GM23338 (cell line): ENCODE data around the gene TBPL2. TPM values are rescaled to one million over a fixed set of nuclear protein-coding genes. Genes with fewer than 3 reads are reported as not detected.
A peak's percentile ranks its signal among the peaks of the same experiment; 100 is the strongest.

Experiments used
- ATAC-seq: fragments of 200-7000 bp; cut with Tn5 transposase; 3 replicates; pipeline ENCODE4 v1.9.1; 2020
- DNase-seq: peaks from one replicate; pipeline ENCODE4 v3.0.0-alpha.2; 2015; ENCODE audit warnings: low spot score
- H2AFZ ChIP-seq: fragments of 200-600 bp; sonication (generic); 2 replicates; pipeline ENCODE4 v1.8.0; 2016; ENCODE audit warnings: antibody characterized with exemption, mild to moderate bottlenecking, moderate library complexity
- H3F3A ChIP-seq: fragments of 200-600 bp; sonication (generic); replicated peaks from 2 replicates; pipeline ENCODE4 v1.8.0; 2017; ENCODE audit warnings: antibody characterized with exemption, mixed run types, low read depth
- H3K27ac ChIP-seq: fragments of 200-600 bp; sonication (generic); 2 replicates; pipeline ENCODE4 v1.6.1; 2016; ENCODE audit warnings: low read depth
- H3K27me3 ChIP-seq: fragments of 200-600 bp; sonication (generic); 2 replicates; pipeline ENCODE4 v1.8.0; 2016; ENCODE audit warnings: mild to moderate bottlenecking, mixed run types, moderate library complexity; ENCODE audit not compliant: insufficient read depth
- H3K36me3 ChIP-seq: fragments of 200-600 bp; sonication (generic); 2 replicates; pipeline ENCODE4 v1.8.0; 2016; ENCODE audit warnings: mild to moderate bottlenecking; ENCODE audit not compliant: insufficient read depth
- H3K4me1 ChIP-seq: fragments of 200-600 bp; sonication (generic); 2 replicates; pipeline ENCODE4 v1.8.0; 2016; ENCODE audit warnings: mild to moderate bottlenecking, moderate library complexity; ENCODE audit not compliant: insufficient read depth
- H3K4me2 ChIP-seq: fragments of 200-600 bp; sonication (generic); 2 replicates; pipeline ENCODE4 v1.7.1; 2017; ENCODE audit warnings: mixed run types
- H3K4me3 ChIP-seq: fragments of 200-600 bp; sonication (generic); 2 replicates; pipeline ENCODE4 v1.6.1; 2016; ENCODE audit warnings: mixed run types
- H3K79me2 ChIP-seq: fragments of 200-600 bp; sonication (generic); replicated peaks from 2 replicates; pipeline ENCODE4 v1.8.0; 2017; ENCODE audit warnings: mild to moderate bottlenecking; ENCODE audit not compliant: insufficient read depth
- H3K9me2 ChIP-seq: fragments of 200-600 bp; sonication (generic); 2 replicates; pipeline ENCODE4 v1.8.0; 2017; ENCODE audit not compliant: insufficient read depth
- H4K20me1 ChIP-seq: fragments of 200-600 bp; sonication (generic); replicated peaks from 2 replicates; pipeline ENCODE4 v1.8.0; 2017; ENCODE audit warnings: mild to moderate bottlenecking; ENCODE audit not compliant: insufficient read depth
- H3K27ac Mint-ChIP-seq: 2 replicates; pipeline ENCODE4 v1.8.0; 2020; ENCODE audit warnings: inconsistent platforms, mild to moderate bottlenecking, moderate library complexity, mixed read lengths
- H3K27me3 Mint-ChIP-seq: 3 replicates; pipeline ENCODE4 v1.8.0; 2022; ENCODE audit warnings: low read depth, mild to moderate bottlenecking, moderate library complexity, mixed read lengths, inconsistent platforms; ENCODE audit not compliant: insufficient read depth, poor library complexity
- H3K36me3 Mint-ChIP-seq: 3 replicates; pipeline ENCODE4 v1.8.0; 2021; ENCODE audit warnings: low read depth, mild to moderate bottlenecking, inconsistent platforms, moderate library complexity, mixed read lengths
- H3K4me1 Mint-ChIP-seq: 3 replicates; pipeline ENCODE4 v1.8.0; 2020; ENCODE audit warnings: mild to moderate bottlenecking, inconsistent platforms, mixed read lengths
- H3K4me3 Mint-ChIP-seq: 3 replicates; pipeline ENCODE4 v1.8.0; 2021; ENCODE audit warnings: moderate library complexity, mild to moderate bottlenecking, inconsistent platforms, mixed read lengths
- H3K9me3 Mint-ChIP-seq: 3 replicates; pipeline ENCODE4 v1.8.0; 2020; ENCODE audit warnings: moderate library complexity, mild to moderate bottlenecking, inconsistent platforms, mixed read lengths
- STAT1 ChIP-seq: IDR thresholded peaks from one replicate; pipeline ENCODE4 v1.6.1; 2016; ENCODE audit warnings: antibody characterized with exemption; ENCODE audit not compliant: unreplicated experiment
- ZNF114 ChIP-seq: fragments of 250-450 bp; sonication (Bioruptor Pico); IDR thresholded peaks from 2 replicates; pipeline ENCODE4 v1.5.0; 2020; ENCODE audit warnings: mild to moderate bottlenecking, moderate library complexity
- ZNF331 ChIP-seq: fragments of 250-450 bp; sonication (Bioruptor Pico); IDR thresholded peaks from 2 replicates; pipeline ENCODE4 v1.5.0; 2020; ENCODE audit warnings: low read depth, mild to moderate bottlenecking, moderate library complexity
- polyA plus RNA-seq: library from polyadenylated mRNA; unstranded; fragments of >200 nt; fragmentation: Nextera tagmentation; extraction: Ambion mirVana; gene quantifications from 2 replicates; pipeline ENCODE4 v1.2.1, GENCODE V29; 2016
- total RNA-seq: library from RNA; depleted of rRNA; stranded (reverse); fragments of >200 nt; shearing (Covaris generic); gene quantifications from 2 replicates; pipeline ENCODE4 v1.2.3, GENCODE V29; 2014
- TF ChIP-seq, protein P1 (sequence below): fragments of 250-450 bp; sonication (Bioruptor Pico); IDR thresholded peaks from 2 replicates; pipeline ENCODE4 v1.5.0; 2020; ENCODE audit warnings: mild to moderate bottlenecking, moderate library complexity

The TBPL2 gene
- total and polyA plus RNA-seq, 2 experiments from 2014 or later: 0.24 TPM; not detected in 1

DNA sequence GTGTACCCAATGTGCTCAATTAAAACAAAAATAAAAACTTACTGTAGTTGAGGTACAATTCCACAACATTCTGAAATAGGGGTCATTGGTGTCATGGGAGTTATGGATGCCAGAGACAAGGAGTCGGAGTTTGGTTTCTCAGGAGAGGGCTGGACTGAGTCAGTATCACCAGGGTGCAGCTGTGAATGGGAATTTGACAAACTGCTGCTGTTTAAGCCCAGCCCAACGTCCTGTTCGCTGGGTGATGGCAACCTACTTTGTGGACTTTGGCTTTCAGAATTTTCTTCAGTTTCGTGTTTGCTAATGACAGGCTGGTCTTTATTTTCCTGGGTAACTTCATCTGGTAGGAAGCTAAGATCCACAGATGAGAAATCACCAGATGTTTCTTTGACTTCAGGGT is 3.9 kb downstream of the TBPL2 start:
- TF ChIP-seq STAT1 (no peak), ZNF331 (no peak)
- TF ChIP-seq, protein P1, sequence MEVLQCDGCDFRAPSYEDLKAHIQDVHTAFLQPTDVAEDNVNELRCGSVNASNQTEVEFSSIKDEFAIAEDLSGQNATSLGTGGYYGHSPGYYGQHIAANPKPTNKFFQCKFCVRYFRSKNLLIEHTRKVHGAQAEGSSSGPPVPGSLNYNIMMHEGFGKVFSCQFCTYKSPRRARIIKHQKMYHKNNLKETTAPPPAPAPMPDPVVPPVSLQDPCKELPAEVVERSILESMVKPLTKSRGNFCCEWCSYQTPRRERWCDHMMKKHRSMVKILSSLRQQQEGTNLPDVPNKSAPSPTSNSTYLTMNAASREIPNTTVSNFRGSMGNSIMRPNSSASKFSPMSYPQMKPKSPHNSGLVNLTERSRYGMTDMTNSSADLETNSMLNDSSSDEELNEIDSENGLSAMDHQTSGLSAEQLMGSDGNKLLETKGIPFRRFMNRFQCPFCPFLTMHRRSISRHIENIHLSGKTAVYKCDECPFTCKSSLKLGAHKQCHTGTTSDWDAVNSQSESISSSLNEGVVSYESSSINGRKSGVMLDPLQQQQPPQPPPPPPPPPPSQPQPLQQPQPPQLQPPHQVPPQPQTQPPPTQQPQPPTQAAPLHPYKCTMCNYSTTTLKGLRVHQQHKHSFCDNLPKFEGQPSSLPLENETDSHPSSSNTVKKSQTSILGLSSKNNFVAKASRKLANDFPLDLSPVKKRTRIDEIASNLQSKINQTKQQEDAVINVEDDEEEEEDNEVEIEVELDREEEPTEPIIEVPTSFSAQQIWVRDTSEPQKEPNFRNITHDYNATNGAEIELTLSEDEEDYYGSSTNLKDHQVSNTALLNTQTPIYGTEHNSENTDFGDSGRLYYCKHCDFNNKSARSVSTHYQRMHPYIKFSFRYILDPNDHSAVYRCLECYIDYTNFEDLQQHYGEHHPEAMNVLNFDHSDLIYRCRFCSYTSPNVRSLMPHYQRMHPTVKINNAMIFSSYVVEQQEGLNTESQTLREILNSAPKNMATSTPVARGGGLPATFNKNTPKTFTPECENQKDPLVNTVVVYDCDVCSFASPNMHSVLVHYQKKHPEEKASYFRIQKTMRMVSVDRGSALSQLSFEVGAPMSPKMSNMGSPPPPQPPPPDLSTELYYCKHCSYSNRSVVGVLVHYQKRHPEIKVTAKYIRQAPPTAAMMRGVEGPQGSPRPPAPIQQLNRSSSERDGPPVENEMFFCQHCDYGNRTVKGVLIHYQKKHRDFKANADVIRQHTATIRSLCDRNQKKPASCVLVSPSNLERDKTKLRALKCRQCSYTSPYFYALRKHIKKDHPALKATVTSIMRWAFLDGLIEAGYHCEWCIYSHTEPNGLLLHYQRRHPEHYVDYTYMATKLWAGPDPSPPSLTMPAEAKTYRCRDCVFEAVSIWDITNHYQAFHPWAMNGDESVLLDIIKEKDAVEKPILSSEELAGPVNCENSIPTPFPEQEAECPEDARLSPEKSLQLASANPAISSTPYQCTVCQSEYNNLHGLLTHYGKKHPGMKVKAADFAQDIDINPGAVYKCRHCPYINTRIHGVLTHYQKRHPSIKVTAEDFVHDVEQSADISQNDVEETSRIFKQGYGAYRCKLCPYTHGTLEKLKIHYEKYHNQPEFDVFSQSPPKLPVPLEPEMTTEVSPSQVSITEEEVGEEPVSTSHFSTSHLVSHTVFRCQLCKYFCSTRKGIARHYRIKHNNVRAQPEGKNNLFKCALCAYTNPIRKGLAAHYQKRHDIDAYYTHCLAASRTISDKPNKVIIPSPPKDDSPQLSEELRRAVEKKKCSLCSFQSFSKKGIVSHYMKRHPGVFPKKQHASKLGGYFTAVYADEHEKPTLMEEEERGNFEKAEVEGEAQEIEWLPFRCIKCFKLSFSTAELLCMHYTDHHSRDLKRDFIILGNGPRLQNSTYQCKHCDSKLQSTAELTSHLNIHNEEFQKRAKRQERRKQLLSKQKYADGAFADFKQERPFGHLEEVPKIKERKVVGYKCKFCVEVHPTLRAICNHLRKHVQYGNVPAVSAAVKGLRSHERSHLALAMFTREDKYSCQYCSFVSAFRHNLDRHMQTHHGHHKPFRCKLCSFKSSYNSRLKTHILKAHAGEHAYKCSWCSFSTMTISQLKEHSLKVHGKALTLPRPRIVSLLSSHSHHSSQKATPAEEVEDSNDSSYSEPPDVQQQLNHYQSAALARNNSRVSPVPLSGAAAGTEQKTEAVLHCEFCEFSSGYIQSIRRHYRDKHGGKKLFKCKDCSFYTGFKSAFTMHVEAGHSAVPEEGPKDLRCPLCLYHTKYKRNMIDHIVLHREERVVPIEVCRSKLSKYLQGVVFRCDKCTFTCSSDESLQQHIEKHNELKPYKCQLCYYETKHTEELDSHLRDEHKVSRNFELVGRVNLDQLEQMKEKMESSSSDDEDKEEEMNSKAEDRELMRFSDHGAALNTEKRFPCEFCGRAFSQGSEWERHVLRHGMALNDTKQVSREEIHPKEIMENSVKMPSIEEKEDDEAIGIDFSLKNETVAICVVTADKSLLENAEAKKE (CRISPR knock-in tag): no peak

DNA sequence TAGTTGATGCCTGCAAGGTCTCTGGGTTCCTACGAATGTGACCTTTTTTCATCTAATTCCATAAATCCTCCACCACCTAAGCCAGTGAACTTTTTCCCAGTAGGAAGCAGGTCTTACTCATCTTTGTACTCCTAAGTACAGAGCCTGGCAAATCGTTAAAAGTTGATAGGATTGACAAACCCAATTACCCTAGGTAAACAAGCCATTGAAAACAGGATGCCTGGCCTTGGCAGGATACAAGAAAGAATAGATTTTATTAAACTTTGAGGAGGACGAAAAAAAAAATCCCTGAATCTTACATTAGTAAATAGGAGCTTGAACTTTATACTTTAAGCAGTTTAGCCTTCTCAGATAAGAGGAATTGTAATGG is 5.6 kb downstream of the TBPL2 start:
- ATAC-seq: no peak
- TF ChIP-seq ZNF114 (CRISPR knock-in tag): no peak
- TF ChIP-seq, protein P1 (CRISPR knock-in tag): no peak

More for the DNA sequence above, 3.9 kb downstream of the TBPL2 start:
- Histone ChIP-seq H4K20me1 (no peaks in the 10 kb centered on the region), H3K4me1 (peaks cover 7% of the 10 kb centered on the region; the same call in 1 of the 2 replicates), H3K4me2 (no peak overlapping the region), H3K36me3 (no peaks in the 10 kb centered on the region), H3K9me2 (no peaks in the 10 kb centered on the region), H3K79me2 (no peaks in the 10 kb centered on the region), H3F3A (no peaks in the 10 kb centered on the region), H3K4me3 (no peak overlapping the region), H2AFZ (peak overlapping the region; percentile 38; the same call in 1 of the 2 replicates), H3K27me3 (no peaks in the 10 kb centered on the region), H3K27ac (no peak overlapping the region)
- Mint-ChIP-seq H3K27me3 (no peaks in the 10 kb centered on the region), H3K36me3 (no peaks in the 10 kb centered on the region), H3K27ac (no peak overlapping the region; the same call in 1 of the 2 replicates), H3K4me1 (peaks cover 9% of the 10 kb centered on the region; the same call in 2 of the 3 replicates), H3K9me3 (no peaks in the 10 kb centered on the region), H3K4me3 (no peak overlapping the region)
- DNase-seq (no peak), ATAC-seq (no peak)

More for the DNA sequence above, 5.6 kb downstream of the TBPL2 start:
- no peak overlapping the region for H3K4me3 ChIP-seq
- DNase-seq: no peak
- H3K27me3 ChIP-seq: no peaks in the 10 kb centered on the region
- H3K27ac ChIP-seq: no peak overlapping the region
- no peaks in the 10 kb centered on the region for H4K20me1 ChIP-seq
- H2AFZ ChIP-seq: peak overlapping the region; percentile 9; the same call in 1 of the 2 replicates
- Mint-ChIP-seq H3K4me1 (peaks cover 11% of the 10 kb centered on the region; the same call in 2 of the 3 replicates), H3K27me3 (no peaks in the 10 kb centered on the region), H3K36me3 (no peaks in the 10 kb centered on the region), H3K27ac (peak overlapping the region; percentile 36; the same call in 1 of the 2 replicates), H3K4me3 (no peak overlapping the region), H3K9me3 (no peaks in the 10 kb centered on the region)
- H3K9me2 ChIP-seq: no peaks in the 10 kb centered on the region
- H3F3A ChIP-seq: no peaks in the 10 kb centered on the region
- H3K4me1 ChIP-seq: peaks cover 7% of the 10 kb centered on the region; the same call in 1 of the 2 replicates
- H3K79me2 ChIP-seq: no peaks in the 10 kb centered on the region
- no peak overlapping the region for H3K4me2 ChIP-seq
- no peaks in the 10 kb centered on the region for H3K36me3 ChIP-seq
